Body of pancreas (tissue), 4 donors: ENCODE data around the gene TTC7B.

ENCODE experiments used
- POLR2A ChIP-seq, 3 donors: fragments of 450-650 bp; IDR thresholded peaks; one replicate each; pipeline ENCODE4 v1.6.1; 2016; ENCODE audit warnings: antibody characterized with exemption in 3 of 3, mild to moderate bottlenecking in 2 of 3
- TF ChIP-seq, protein P1 (sequence below), 7 experiments: fragments of 450-650 bp in 4 of 7; fragments of 200-600 bp in 3 of 7; sonication (generic) in 3 of 7; IDR thresholded peaks; one replicate each; pipeline ENCODE4 v1.5.1; 2016 to 2019; ENCODE audit warnings: antibody characterized with exemption in 7 of 7

DNA sequence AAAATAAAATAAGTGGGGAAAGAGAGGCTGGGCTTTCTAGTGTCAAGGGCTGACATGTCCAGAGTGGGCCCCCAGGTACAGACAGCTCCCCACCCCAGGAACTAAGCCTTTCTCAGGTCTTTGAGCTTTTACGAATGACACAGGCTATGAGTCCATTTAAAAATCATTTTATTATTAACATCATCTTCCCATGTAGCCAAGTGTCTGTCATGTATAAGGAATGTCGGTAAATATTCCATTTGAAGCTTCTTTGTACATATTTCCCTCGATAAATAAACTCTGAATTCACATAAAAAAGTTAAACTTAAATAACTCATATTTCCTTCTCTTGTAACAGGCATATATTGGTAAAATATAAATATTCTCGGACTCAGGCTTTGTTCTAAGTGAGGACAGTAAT is 275.8 kb downstream of the TTC7B start:
- TF ChIP-seq, protein P1, sequence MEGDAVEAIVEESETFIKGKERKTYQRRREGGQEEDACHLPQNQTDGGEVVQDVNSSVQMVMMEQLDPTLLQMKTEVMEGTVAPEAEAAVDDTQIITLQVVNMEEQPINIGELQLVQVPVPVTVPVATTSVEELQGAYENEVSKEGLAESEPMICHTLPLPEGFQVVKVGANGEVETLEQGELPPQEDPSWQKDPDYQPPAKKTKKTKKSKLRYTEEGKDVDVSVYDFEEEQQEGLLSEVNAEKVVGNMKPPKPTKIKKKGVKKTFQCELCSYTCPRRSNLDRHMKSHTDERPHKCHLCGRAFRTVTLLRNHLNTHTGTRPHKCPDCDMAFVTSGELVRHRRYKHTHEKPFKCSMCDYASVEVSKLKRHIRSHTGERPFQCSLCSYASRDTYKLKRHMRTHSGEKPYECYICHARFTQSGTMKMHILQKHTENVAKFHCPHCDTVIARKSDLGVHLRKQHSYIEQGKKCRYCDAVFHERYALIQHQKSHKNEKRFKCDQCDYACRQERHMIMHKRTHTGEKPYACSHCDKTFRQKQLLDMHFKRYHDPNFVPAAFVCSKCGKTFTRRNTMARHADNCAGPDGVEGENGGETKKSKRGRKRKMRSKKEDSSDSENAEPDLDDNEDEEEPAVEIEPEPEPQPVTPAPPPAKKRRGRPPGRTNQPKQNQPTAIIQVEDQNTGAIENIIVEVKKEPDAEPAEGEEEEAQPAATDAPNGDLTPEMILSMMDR (IDR thresholded peaks at IDR 0.05) = no peak
- TF ChIP-seq POLR2A (IDR thresholded peaks at IDR 0.05) = no peak
